ENCODE results near the gene BMP5.

Gene BMP5

GRCh38 chr6:55708711-55709110 lies 166.7 kb downstream of the BMP5 start:
- no peak for DNase-seq (ENCODE audit: low spot score)

GRCh38 chr6:55705451-55706440 lies 169.6 kb downstream of the BMP5 start:
- no peak for DNase-seq (ENCODE audit: low spot score)

- peak; percentile 15 for DNase-seq (ENCODE audit: low spot score)
Measured at GRCh38 chr6:55704421-55704820, 171.0 kb downstream of the BMP5 start.

Data from AG08396 (cell line).